Peyer's patch (tissue), 4 donors: Measurements from ENCODE around the gene CRY2. TPM values are rescaled to one million over a fixed set of nuclear protein-coding genes. Genes with fewer than 3 reads are reported as not detected.
A peak's percentile ranks its signal among the peaks of the same experiment; 100 is the strongest.

Source experiments
- DNase-seq, 3 donors: peaks; one replicate each; pipeline ENCODE4 v3.0.0-alpha.2; 2017 to 2019
- H3K27ac ChIP-seq, 4 donors: fragments of 200-600 bp; sonication (generic); one replicate each; pipeline ENCODE4 v1.5.1; 2016 to 2019
- H3K27me3 ChIP-seq, 2 donors: fragments of 200-600 bp; sonication (generic); one replicate each; pipeline ENCODE4 v1.5.1; 2019
- H3K36me3 ChIP-seq, 3 donors: fragments of 200-600 bp; sonication (generic); one replicate each; pipeline ENCODE4 v1.5.1; 2016 to 2019
- H3K4me1 ChIP-seq, 4 donors: fragments of 200-600 bp; sonication (generic); one replicate each; pipeline ENCODE4 v1.5.1; 2016 to 2019
- H3K4me3 ChIP-seq, 4 donors: fragments of 200-600 bp; sonication (generic); 1 replicate in 3 of 4; 2 replicates in 1 of 4; pipeline ENCODE4 v1.5.1; 2016 to 2019; ENCODE audit warnings: mild to moderate bottlenecking in 1 of 4
- H3K9me3 ChIP-seq, 4 donors: fragments of 200-600 bp; sonication (generic); one replicate each; pipeline ENCODE4 v1.5.1; 2016 to 2019; ENCODE audit warnings: mild to moderate bottlenecking in 1 of 4
- CTCF ChIP-seq, 6 experiments: fragments of 450-650 bp in 4 of 6; fragments of 200-600 bp in 2 of 6; sonication (generic) in 1 of 6; IDR thresholded peaks; one replicate each; pipeline ENCODE4 v1.5.1; 2017 to 2019; ENCODE audit warnings: antibody characterized with exemption in 6 of 6, mild to moderate bottlenecking in 3 of 6, moderate library complexity in 1 of 6
- POLR2A ChIP-seq, 2 donors: fragments of 450-650 bp; IDR thresholded peaks; one replicate each; pipeline ENCODE4 v1.5.1; 2017; ENCODE audit warnings: antibody characterized with exemption in 2 of 2, mild to moderate bottlenecking in 2 of 2, moderate library complexity in 2 of 2
- total RNA-seq, 4 donors: library from RNA; depleted of rRNA; stranded (reverse); fragments of >200 nt; gene quantifications; one replicate each; pipeline ENCODE4 v1.1.0, GENCODE V29; 2016

CRY2 gene
- total RNA-seq, 4 donors from 2014 or later, result 37.7 to 67.6 (median 66.0) TPM

DNA sequence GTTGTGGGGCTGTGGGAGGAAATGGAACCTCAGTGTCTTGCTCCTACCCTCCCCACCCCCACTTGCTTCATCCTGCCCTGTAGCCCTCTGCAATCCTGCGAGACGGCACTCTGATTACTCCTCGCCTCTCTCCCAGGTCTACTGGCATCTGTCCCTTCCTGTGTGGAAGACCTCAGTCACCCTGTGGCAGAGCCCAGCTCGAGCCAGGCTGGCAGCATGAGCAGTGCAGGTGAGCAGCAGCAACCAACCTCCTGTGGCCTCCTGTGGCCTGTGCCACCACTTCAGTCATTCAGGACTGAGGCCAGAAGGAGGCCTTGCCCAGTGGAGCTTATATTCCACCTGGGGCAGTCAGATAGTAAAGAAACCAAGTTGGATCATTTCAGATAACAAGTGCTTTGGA lies 23.4 kb downstream of the CRY2 start:
- Histone ChIP-seq H3K27me3 (no peaks in the 10 kb centered on the region), H3K9me3 (no peaks in the 10 kb centered on the region), H3K27ac (no peak overlapping the region), H3K36me3 (peaks cover 0 to 97% (median 0%) of the 10 kb centered on the region in 3 donors), H3K4me3 (no peak overlapping the region), H3K4me1 (no peaks in the 10 kb centered on the region)
- no peak for TF ChIP-seq CTCF (IDR thresholded peaks at IDR 0.05)
- TF ChIP-seq POLR2A (IDR thresholded peaks at IDR 0.05), result no peak
- DNase-seq, result no peak

GRCh38 chr11:45871638-45872037 lies 24.4 kb downstream of the CRY2 start:
- Histone ChIP-seq H3K36me3 (peaks cover 0 to 95% (median 0%) of the 10 kb centered on the region in 3 donors), H3K4me1 (no peaks in the 10 kb centered on the region)
- DNase-seq, result no peak

GRCh38 chr11:45872651-45873356 lies 25.5 kb downstream of the CRY2 start:
- Histone ChIP-seq H3K27ac (no peak overlapping the region), H3K36me3 (peaks cover 0 to 95% (median 0%) of the 10 kb centered on the region in 3 donors)

More at GRCh38 chr11:45871638-45872037, 24.4 kb downstream of the CRY2 start:
- Histone ChIP-seq H3K4me3 (no peak overlapping the region), H3K27me3 (no peaks in the 10 kb centered on the region), H3K27ac (no peak overlapping the region), H3K9me3 (no peaks in the 10 kb centered on the region)
- TF ChIP-seq POLR2A (IDR thresholded peaks at IDR 0.05) (no peak), CTCF (IDR thresholded peaks at IDR 0.05) (no peak)

GRCh38 chr11:45876401-45876800 lies 29.1 kb downstream of the CRY2 start:
- Histone ChIP-seq H3K27me3 (no peaks in the 10 kb centered on the region), H3K4me1 (peaks cover 0 to 12% (median 2%) of the 10 kb centered on the region in 4 donors), H3K9me3 (no peaks in the 10 kb centered on the region), H3K27ac (no peak overlapping the region), H3K36me3 (peaks cover 0 to 94% (median 0%) of the 10 kb centered on the region in 3 donors), H3K4me3 (no peak overlapping the region)
- no peak for DNase-seq
- TF ChIP-seq CTCF (IDR thresholded peaks at IDR 0.05) (no peak), POLR2A (IDR thresholded peaks at IDR 0.05) (no peak)

More at GRCh38 chr11:45872651-45873356, 25.5 kb downstream of the CRY2 start:
- TF ChIP-seq POLR2A (IDR thresholded peaks at IDR 0.05), result no peak
- TF ChIP-seq CTCF (IDR thresholded peaks at IDR 0.05), result peak in 4 of 6 experiments; percentile 40 to 63 (median 58)
- Histone ChIP-seq H3K4me3 (no peak overlapping the region), H3K4me1 (no peaks in the 10 kb centered on the region), H3K9me3 (no peaks in the 10 kb centered on the region), H3K27me3 (no peaks in the 10 kb centered on the region)
- peak in 2 of 3 donors; percentile 20 to 61 for DNase-seq

DNA sequence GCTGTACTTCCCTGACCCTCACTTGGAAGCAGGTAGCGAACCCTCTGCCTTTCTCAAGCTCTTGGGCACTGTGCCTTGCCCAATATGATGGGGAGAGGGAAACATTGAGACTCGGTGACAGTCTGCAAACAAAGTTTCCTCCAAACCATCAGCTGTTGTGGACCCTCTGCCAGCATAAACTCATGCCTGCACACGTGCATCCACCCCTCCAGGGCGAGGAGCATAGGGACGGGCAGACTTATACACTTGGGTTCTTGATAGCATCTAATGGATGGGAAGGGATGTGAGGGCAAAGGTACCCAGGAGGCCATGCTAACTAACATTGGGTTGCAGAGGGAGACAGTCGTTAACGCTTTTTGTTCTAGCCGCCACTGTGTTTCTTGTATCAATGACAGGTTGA lies 29.9 kb downstream of the CRY2 start:
- DNase-seq, result no peak
- no peak for TF ChIP-seq CTCF (IDR thresholded peaks at IDR 0.05)
- no peak for TF ChIP-seq POLR2A (IDR thresholded peaks at IDR 0.05)
- peaks cover 0 to 12% (median 2%) of the 10 kb centered on the region in 4 donors for H3K4me1 ChIP-seq
- peaks cover 0 to 94% (median 0%) of the 10 kb centered on the region in 3 donors for H3K36me3 ChIP-seq
- H3K4me3 ChIP-seq, result no peak overlapping the region
- no peaks in the 10 kb centered on the region for H3K27me3 ChIP-seq
- no peaks in the 10 kb centered on the region for H3K9me3 ChIP-seq
- no peak overlapping the region for H3K27ac ChIP-seq
